ENCODE data around the gene CDH4.
A peak's percentile ranks its signal among the peaks of the same experiment; 100 is the strongest.
"Not testable (repeated sequence)": the region's sequence is repeated elsewhere in the genome, so short reads cannot be mapped to it uniquely, and the experiment has no call there.

Gene CDH4

GRCh38 chr20:61978491-61978890, 726.4 kb downstream of the CDH4 start:
- no peak for DNase-seq (ENCODE audit: low read depth)

- no peak for DNase-seq (ENCODE audit: low read depth)
Measured at GRCh38 chr20:61979090-61979489, 727.0 kb downstream of the CDH4 start.

- DNase-seq (ENCODE audit: low read depth), result no peak
Measured at GRCh38 chr20:61979701-61980635, 727.9 kb downstream of the CDH4 start.

GRCh38 chr20:61980647-61981583, 728.9 kb downstream of the CDH4 start:
- DNase-seq (ENCODE audit: low read depth), result peak; percentile 55

GRCh38 chr20:61981691-61982090, 729.6 kb downstream of the CDH4 start:
- not testable (repeated sequence) for DNase-seq (ENCODE audit: low read depth)

GRCh38 chr20:61982191-61982950, 730.3 kb downstream of the CDH4 start:
- no peak for DNase-seq (ENCODE audit: low read depth)

GRCh38 chr20:61982951-61983315, 730.9 kb downstream of the CDH4 start:
- no peak for DNase-seq (ENCODE audit: low read depth)

- DNase-seq (ENCODE audit: low read depth), result no peak
Measured at GRCh38 chr20:61983965-61984364, 731.9 kb downstream of the CDH4 start.

GRCh38 chr20:61984431-61984830, 732.4 kb downstream of the CDH4 start:
- DNase-seq (ENCODE audit: low read depth), result not testable (repeated sequence)

GRCh38 chr20:61985096-61985495, 733.0 kb downstream of the CDH4 start:
- DNase-seq (ENCODE audit: low read depth), result no peak

GRCh38 chr20:61986762-61987321, 734.8 kb downstream of the CDH4 start:
- DNase-seq (ENCODE audit: low read depth), result no peak

GRCh38 chr20:61988665-61989064, 736.6 kb downstream of the CDH4 start:
- DNase-seq (ENCODE audit: low read depth), result no peak

GRCh38 chr20:61989741-61990140, 737.7 kb downstream of the CDH4 start:
- no peak for DNase-seq (ENCODE audit: low read depth)

Data from EH (cell line).